Endometrial microvascular endothelial cells (primary cell): ENCODE results near the gene RBM22. TPM values are rescaled to one million over a fixed set of nuclear protein-coding genes. Genes with fewer than 3 reads are reported as not detected.

Experiments used
- in situ Hi-C: cut with HindIII; loops from 2 replicates; pipeline ENCODE4 v1.10.0; 2017; ENCODE audit warnings: low sequenced_read_pairs, low pct_unique_long_range_greater_than_20kb; ENCODE audit errors: inconsistent ontology term
- total RNA-seq: library from RNA; depleted of rRNA; stranded (reverse); fragments of >200 nt; gene quantifications from one replicate; pipeline ENCODE4 v1.2.3, GENCODE V29; 2015; ENCODE audit errors: inconsistent ontology term

Gene RBM22
- total RNA-seq, 1 donor from 2014 or later, result 35.1 TPM

- in situ Hi-C loops, result no loop called here
These were observed 25.8 kb downstream of the RBM22 start for GRCh38 chr5:150675069-150675468.

GRCh38 chr5:150674341-150674821 lies 26.5 kb downstream of the RBM22 start:
- in situ Hi-C loops, result loop anchor here (25.0 kb wide), 2 partner anchors 212 to 362 kb away; partner anchors contain the start of gene ARSI

GRCh38 chr5:150672884-150673275 lies 28.0 kb downstream of the RBM22 start:
- in situ Hi-C loops, result loop anchor here (25.0 kb wide), 2 partner anchors 211 to 361 kb away; partner anchors contain the start of gene ARSI

- in situ Hi-C loops, result loop anchor here (25.0 kb wide), 2 partner anchors 210 to 360 kb away; partner anchors contain the start of gene ARSI
These were observed 28.5 kb downstream of the RBM22 start for GRCh38 chr5:150672237-150672883.

- in situ Hi-C loops, result loop anchor here (25.0 kb wide), 2 partner anchors 209 to 359 kb away; partner anchors contain the start of gene ARSI
These were observed 29.2 kb downstream of the RBM22 start for GRCh38 chr5:150671509-150672236.

- in situ Hi-C loops, result loop anchor here (25.0 kb wide), 2 partner anchors 209 to 359 kb away; partner anchors contain the start of gene ARSI
These were observed 29.9 kb downstream of the RBM22 start for GRCh38 chr5:150670948-150671310.

- in situ Hi-C loops, result loop anchor here (25.0 kb wide), 2 partner anchors 208 to 358 kb away; partner anchors contain the start of gene ARSI
These were observed 30.5 kb downstream of the RBM22 start for GRCh38 chr5:150670275-150670947.

GRCh38 chr5:150665044-150665443 lies 35.8 kb downstream of the RBM22 start:
- in situ Hi-C loops, result loop anchor here (25.0 kb wide), 2 partner anchors 203 to 353 kb away; partner anchors contain the start of gene ARSI

- in situ Hi-C loops, result loop anchor here (25.0 kb wide), 2 partner anchors 202 to 352 kb away; partner anchors contain the start of gene ARSI
These were observed 36.9 kb downstream of the RBM22 start for GRCh38 chr5:150663936-150664335.

GRCh38 chr5:150662731-150663516 lies 37.9 kb downstream of the RBM22 start:
- in situ Hi-C loops, result loop anchor here (25.0 kb wide), 2 partner anchors 201 to 351 kb away; partner anchors contain the start of gene ARSI

GRCh38 chr5:150661821-150662596 lies 38.9 kb downstream of the RBM22 start:
- in situ Hi-C loops, result loop anchor here (25.0 kb wide), 2 partner anchors 200 to 350 kb away; partner anchors contain the start of gene ARSI

GRCh38 chr5:150661086-150661485 lies 39.8 kb downstream of the RBM22 start, which contains the start of gene MYOZ3:
Gene MYOZ3 (plus strand): TSS chr5:150661251. CDS start chr5:150662942, 1,691 bp downstream.
- in situ Hi-C loops, result loop anchor here (25.0 kb wide), 2 partner anchors 199 to 349 kb away; partner anchors contain the start of gene ARSI

- in situ Hi-C loops, result loop anchor here (25.0 kb wide), 2 partner anchors 198 to 348 kb away; partner anchors contain the start of gene ARSI
These were observed 40.6 kb downstream of the RBM22 start for GRCh38 chr5:150660108-150660831.

- in situ Hi-C loops, result loop anchor here (5.0 to 25.0 kb wide), 3 partner anchors 102 to 347 kb away; partner anchors contain the start of gene ARSI
These were observed 41.3 kb downstream of the RBM22 start for GRCh38 chr5:150659360-150660107.

- in situ Hi-C loops, result loop anchor here (5.0 to 25.0 kb wide), 3 partner anchors 101 to 346 kb away; partner anchors contain the start of gene ARSI
These were observed 42.1 kb downstream of the RBM22 start for GRCh38 chr5:150658699-150659265.
